ENCODE data around the gene CST7.

DNA sequence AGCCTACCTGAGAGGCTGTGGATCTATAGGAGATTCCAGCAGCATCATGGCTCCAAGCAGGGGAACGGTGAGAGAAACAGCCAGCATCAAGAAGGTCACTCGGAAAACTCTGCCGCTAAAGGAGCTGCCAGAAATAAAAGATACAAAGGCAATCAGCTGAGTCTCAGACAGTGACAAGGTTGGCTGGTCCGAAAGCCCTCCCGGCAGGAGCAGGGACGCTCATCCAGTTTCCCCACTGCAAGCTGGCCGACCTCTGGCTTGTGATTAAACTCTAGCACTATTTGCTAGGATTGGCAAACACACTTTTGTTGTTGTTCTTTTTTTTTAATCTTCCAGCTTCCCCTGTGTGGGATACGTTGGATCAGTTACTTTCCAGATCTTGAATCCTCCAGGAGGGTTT is 34.8 kb downstream of the CST7 start:
- TF ChIP-seq, protein P1, sequence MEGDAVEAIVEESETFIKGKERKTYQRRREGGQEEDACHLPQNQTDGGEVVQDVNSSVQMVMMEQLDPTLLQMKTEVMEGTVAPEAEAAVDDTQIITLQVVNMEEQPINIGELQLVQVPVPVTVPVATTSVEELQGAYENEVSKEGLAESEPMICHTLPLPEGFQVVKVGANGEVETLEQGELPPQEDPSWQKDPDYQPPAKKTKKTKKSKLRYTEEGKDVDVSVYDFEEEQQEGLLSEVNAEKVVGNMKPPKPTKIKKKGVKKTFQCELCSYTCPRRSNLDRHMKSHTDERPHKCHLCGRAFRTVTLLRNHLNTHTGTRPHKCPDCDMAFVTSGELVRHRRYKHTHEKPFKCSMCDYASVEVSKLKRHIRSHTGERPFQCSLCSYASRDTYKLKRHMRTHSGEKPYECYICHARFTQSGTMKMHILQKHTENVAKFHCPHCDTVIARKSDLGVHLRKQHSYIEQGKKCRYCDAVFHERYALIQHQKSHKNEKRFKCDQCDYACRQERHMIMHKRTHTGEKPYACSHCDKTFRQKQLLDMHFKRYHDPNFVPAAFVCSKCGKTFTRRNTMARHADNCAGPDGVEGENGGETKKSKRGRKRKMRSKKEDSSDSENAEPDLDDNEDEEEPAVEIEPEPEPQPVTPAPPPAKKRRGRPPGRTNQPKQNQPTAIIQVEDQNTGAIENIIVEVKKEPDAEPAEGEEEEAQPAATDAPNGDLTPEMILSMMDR (conservative IDR thresholded peaks at IDR 0.05; ENCODE audit: low read depth, low read length) = no peak
- no peak for TF ChIP-seq EZH2 (IDR thresholded peaks at IDR 0.05; ENCODE audit: low read length, unreplicated experiment)
